ENCODE results near the gene MUC4.

- no peak for TF ChIP-seq CTCF (IDR thresholded peaks at IDR 0.05)
- TF ChIP-seq POLR2A (IDR thresholded peaks at IDR 0.05): no peak
Measured at GRCh38 chr3:195727606-195728195, 84.0 kb downstream of the MUC4 start.

All from gastroesophageal sphincter (tissue), 3 donors.